A549 (cell line): ENCODE measurements around the gene MUC4. TPM values are rescaled to one million over a fixed set of nuclear protein-coding genes. Genes with fewer than 3 reads are reported as not detected.

Experiments
- ATAC-seq, 2 experiments: fragments of 200-7000 bp in 1 of 2; fragments of >200 bp in 1 of 2; cut with Nextera tagmentation in 1 of 2; cut with Tn5 transposase in 1 of 2; 3 replicates each; pipeline versions ENCODE4 v1.8.0 to v1.9.1; 2018 to 2020; ENCODE audit warnings: mild to moderate bottlenecking in 1 of 2, moderate library complexity in 1 of 2
- CTCF ChIA-PET: fragments of 300-600 bp; sonication (Branson Sonifier 250); formaldehyde crosslinking; extraction: SDS; loops from one replicate; lab custom pipeline; 2021; ENCODE audit warnings: antibody characterized with exemption, inconsistent platforms; lab: Yijun Ruan, JAX
- POLR2A ChIA-PET: fragments of 350-600 bp; formaldehyde crosslinking; extraction: SDS; loops from one replicate; lab custom pipeline; 2021; ENCODE audit warnings: antibody characterized with exemption, inconsistent platforms; lab: Yijun Ruan, JAX
- DNase-seq, 2 experiments: peaks; one replicate each; pipeline versions ENCODE4 v3.0.0 to v3.0.0-alpha.2; 2011 to 2016; ENCODE audit warnings: low read depth in 1 of 2, low spot score in 1 of 2
- FAIRE-seq: peaks from 2 replicates; lab custom pipeline; 2011; peaks lifted over from hg19 to GRCh38; lab: Jason Lieb, UNC
- H3K27ac ChIP-seq, 2 experiments: fragments of >200 bp; sonication (Bioruptor Twin); formaldehyde crosslinking; 3 replicates each; pipeline ENCODE4 v1.5.1; 2016 to 2017
- H3K4me1 ChIP-seq: fragments of >200 bp; sonication (Bioruptor Twin); formaldehyde crosslinking; 3 replicates; pipeline ENCODE4 v1.6.1; 2016
- H3K4me2 ChIP-seq: fragments of >200 bp; sonication (Bioruptor Twin); formaldehyde crosslinking; 3 replicates; pipeline ENCODE4 v1.6.1; 2016
- H3K4me3 ChIP-seq: fragments of >200 bp; sonication (Bioruptor Twin); formaldehyde crosslinking; 3 replicates; pipeline ENCODE4 v1.5.1; 2016
- H3K9me3 ChIP-seq: fragments of >200 bp; sonication (Bioruptor Twin); formaldehyde crosslinking; 3 replicates; pipeline ENCODE4 v1.6.1; 2016
- BCL3 ChIP-seq: fragments of >200 bp; sonication (Bioruptor Twin); formaldehyde crosslinking; IDR thresholded peaks from 3 replicates; pipeline ENCODE4 v1.6.1; 2016
- CBX2 ChIP-seq: fragments of 200-600 bp; sonication (generic); IDR thresholded peaks from 2 replicates; pipeline ENCODE4 v1.6.1; 2016; ENCODE audit warnings: low read depth, mild to moderate bottlenecking, borderline replicate concordance
- CTCF ChIP-seq: fragments of >200 bp; sonication (Bioruptor Twin); formaldehyde crosslinking; IDR thresholded peaks from 3 replicates; pipeline ENCODE4 v1.5.1; 2016
- E2F6 ChIP-seq: IDR thresholded peaks from 2 replicates; pipeline ENCODE4 v1.6.1; 2012; ENCODE audit warnings: low read depth, borderline replicate concordance
- ELK1 ChIP-seq: fragments of 150-350 bp; IDR thresholded peaks from 2 replicates; pipeline ENCODE4 v1.6.1; 2014; ENCODE audit warnings: low read depth, mild to moderate bottlenecking, low read length
- FOSB ChIP-seq: fragments of 250-450 bp; sonication (Bioruptor Pico); IDR thresholded peaks from 2 replicates; pipeline ENCODE4 v1.5.0; 2020; ENCODE audit warnings: mild to moderate bottlenecking, moderate library complexity
- HES2 ChIP-seq: fragments of >200 bp; sonication (Bioruptor Twin); formaldehyde crosslinking; IDR thresholded peaks from 2 replicates; pipeline ENCODE4 v1.6.1; 2016
- MYC ChIP-seq: IDR thresholded peaks from 2 replicates; pipeline ENCODE4 v1.6.1; 2012; ENCODE audit warnings: mild to moderate bottlenecking, inconsistent platforms, low read length, improper control_type of control experiment, borderline replicate concordance
- PBX3 ChIP-seq: IDR thresholded peaks from 2 replicates; pipeline ENCODE4 v1.6.1; 2012
- POLR2AphosphoS2 ChIP-seq: conservative IDR thresholded peaks from 2 replicates; pipeline ENCODE4 v1.6.1; 2012; ENCODE audit warnings: low read length, improper control_type of control experiment, inconsistent platforms
- RAD21 ChIP-seq, 2 experiments: fragments of >200 bp in 1 of 2; sonication (Bioruptor Twin) in 1 of 2; formaldehyde crosslinking in 1 of 2; IDR thresholded peaks in 1 of 2; conservative IDR thresholded peaks in 1 of 2; 2 replicates in 1 of 2; 3 replicates in 1 of 2; pipeline ENCODE4 v1.6.1; 2012 to 2018; ENCODE audit warnings: inconsistent platforms in 1 of 2
- SMC3 ChIP-seq: fragments of >200 bp; sonication (Bioruptor Twin); formaldehyde crosslinking; IDR thresholded peaks from 3 replicates; pipeline ENCODE4 v1.6.1; 2018; ENCODE audit warnings: inconsistent platforms
- TFCP2L1 ChIP-seq: fragments of 250-450 bp; sonication (Bioruptor Pico); IDR thresholded peaks from 2 replicates; pipeline ENCODE4 v1.5.0; 2021; ENCODE audit warnings: mild to moderate bottlenecking
- ZC3H11A ChIP-seq: fragments of 450-650 bp; IDR thresholded peaks from 2 replicates; pipeline ENCODE4 v1.6.1; 2014; ENCODE audit warnings: antibody characterized with exemption, mild to moderate bottlenecking
- WGBS: methylation state at CpG from one replicate; pipeline ENCODE4 v1.1.6; 2017; ENCODE audit errors: missing lambda C conversion rate; 5-methylcytosine and 5-hydroxymethylcytosine counted together
- polyA plus RNA-seq, 4 experiments: library from polyadenylated mRNA; depleted of rRNA in 3 of 4; stranded (reverse); fragments of >200 nt; fragmentation: RNase III in 1 of 4; extraction: RNeasy Plus Mini Kit Qiagen cat#74134 plus additional on column Dnase treatment in 1 of 4; gene quantifications; 2 replicates in 3 of 4; 3 replicates in 1 of 4; pipeline ENCODE4 v1.2.3, GENCODE V29; 2011 to 2017

MUC4 gene
- polyA plus RNA-seq, 2 of the 4 experiments (the other 2 are of a cell fraction): 0.04 TPM; not detected in 1

- Histone ChIP-seq H3K9me3 (peaks cover 3% of the 10 kb centered on the region; the same call in 1 of the 3 replicates), H3K4me1 (no peaks in the 10 kb centered on the region), H3K4me3 (no peak overlapping the region)
- CTCF ChIA-PET: no interaction called here
- 44% methylated on average over 10 of the region's 11 CpGs for WGBS
- FAIRE-seq (no peak), ATAC-seq (no peak)
- TF ChIP-seq PBX3 (no peak), MYC (no peak), ELK1 (no peak), BCL3 (no peak), CBX2 (no peak), POLR2AphosphoS2 (no peak), FOSB (CRISPR knock-in tag) (no peak)
- TF ChIP-seq, all 56 proteins: peak for 0
- Histone ChIP-seq H3K27ac (no peak overlapping the region), H3K4me2 (no peak overlapping the region)
- DNase-seq: no peak
- POLR2A ChIA-PET: no interaction called here
Measured at GRCh38 chr3:195777975-195778374, 33.8 kb downstream of the MUC4 start.

GRCh38 chr3:195774917-195775316, 36.8 kb downstream of the MUC4 start:
- 10% methylated on average over 13 of the region's 13 CpGs for WGBS
- Histone ChIP-seq H3K4me1 (no peaks in the 10 kb centered on the region), H3K9me3 (no peaks in the 10 kb centered on the region), H3K4me3 (no peak overlapping the region), H3K4me2 (no peak overlapping the region), H3K27ac (no peak overlapping the region)
- POLR2A ChIA-PET: no interaction called here
- ATAC-seq (peak; percentile 93 to 95), DNase-seq (peak; percentile 39 to 58), FAIRE-seq (no peak)
- CTCF ChIA-PET: interaction anchor here (0.8 kb wide), 1 partner anchor 60 kb away, joined by 3 read pairs; no protein-coding TSS in a partner anchor
- TF ChIP-seq TFCP2L1 (CRISPR knock-in tag) (no peak), RAD21 (conservative IDR thresholded peaks at IDR 0.05 in 1 of 2, IDR thresholded peaks at IDR 0.05 in 1 of 2) (peak; percentile 43 to 61; a peak in 4 of 5 replicates), CTCF (peak; percentile 50), ZC3H11A (no peak), SMC3 (peak; percentile 52), BCL3 (no peak), HES2 (no peak), E2F6 (no peak)
